Activated naive CD8-positive, alpha-beta T cell treated with anti-CD3 and anti-CD28 coated beads, Interleukin-2, amount 10 ng/mL, durations not matched to agents 7 days and 5 days (primary cell): Measurements from ENCODE around the gene MS4A6A. TPM values are rescaled to one million over a fixed set of nuclear protein-coding genes. Genes with fewer than 3 reads are reported as not detected.
"Not testable (repeated sequence)": the region's sequence is repeated elsewhere in the genome, so short reads cannot be mapped to it uniquely, and the experiment has no call there.

Experiments
- ATAC-seq: fragments of 150-1000 bp; cut with Tn5 transposase; one replicate; pipeline ENCODE4 v1.10.0; 2021; ENCODE audit warnings: low read depth, moderate library complexity
- POLR2A ChIA-PET: fragments of 350-600 bp; sonication (Branson Sonifier 250); formaldehyde crosslinking; loops from one replicate; lab custom pipeline; 2021; ENCODE audit warnings: antibody characterized with exemption; lab: Charles Lee
- DNase-seq: peaks from one replicate; pipeline ENCODE4 v3.0.0; 2021
- H3K27ac Mint-ChIP-seq: one replicate; pipeline ENCODE4 v1.8.0; 2022; ENCODE audit warnings: mild to moderate bottlenecking, mixed read lengths
- H3K27me3 Mint-ChIP-seq: one replicate; pipeline ENCODE4 v1.8.0; 2022; ENCODE audit warnings: mild to moderate bottlenecking, moderate library complexity, mixed read lengths
- H3K36me3 Mint-ChIP-seq: one replicate; pipeline ENCODE4 v1.8.0; 2021; ENCODE audit warnings: mild to moderate bottlenecking, mixed read lengths
- H3K4me1 Mint-ChIP-seq: one replicate; pipeline ENCODE4 v1.8.0; 2021; ENCODE audit warnings: mixed read lengths
- H3K4me3 Mint-ChIP-seq: one replicate; pipeline ENCODE4 v1.8.0; 2022; ENCODE audit warnings: mild to moderate bottlenecking, moderate library complexity, mixed read lengths
- H3K9me3 Mint-ChIP-seq: one replicate; pipeline ENCODE4 v1.8.0; 2021; ENCODE audit warnings: mixed read lengths
- total RNA-seq, 2 experiments: library from RNA; stranded (reverse); gene quantifications; one replicate each; pipeline ENCODE4 v1.2.3, GENCODE V29; 2021

The MS4A6A gene
- total RNA-seq, 2 experiments from 2014 or later, result 0.55 to 1.2 TPM

GRCh38 chr11:60195923-60196368 is 13.1 kb upstream of the MS4A6A start:
- Mint-ChIP-seq H3K36me3 (peaks cover 1% of the 10 kb centered on the region), H3K4me3 (no peak overlapping the region), H3K9me3 (peaks cover 3% of the 10 kb centered on the region), H3K27me3 (peaks cover 2% of the 10 kb centered on the region), H3K27ac (no peak overlapping the region), H3K4me1 (peaks cover 7% of the 10 kb centered on the region)
- no peak for ATAC-seq
- POLR2A ChIA-PET, result no interaction called here
- no peak for DNase-seq

DNA sequence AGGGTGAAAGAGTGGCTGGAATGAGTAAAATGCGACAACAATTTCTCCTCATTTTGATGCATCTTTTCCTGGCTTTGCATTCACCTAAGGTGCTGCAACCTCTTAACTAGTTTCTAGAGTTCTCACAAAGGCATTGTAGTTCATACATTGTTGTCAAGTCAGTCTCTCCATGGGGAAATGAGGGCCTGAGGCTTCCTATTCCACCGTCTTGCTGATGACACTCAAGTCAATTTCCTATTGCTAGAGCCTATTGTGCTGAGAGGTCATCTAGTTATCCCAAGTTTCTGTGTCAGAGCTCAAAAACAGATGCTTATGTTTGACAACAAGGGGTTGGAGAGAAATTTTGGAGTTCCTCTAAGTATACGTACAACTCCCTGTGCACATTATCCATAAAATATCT is 11.6 kb upstream of the MS4A6A start:
- Mint-ChIP-seq H3K36me3 (peaks cover 1% of the 10 kb centered on the region), H3K9me3 (peaks cover 3% of the 10 kb centered on the region), H3K27me3 (peaks cover 3% of the 10 kb centered on the region), H3K4me3 (no peak overlapping the region), H3K4me1 (peaks cover 7% of the 10 kb centered on the region), H3K27ac (no peak overlapping the region)
- ATAC-seq, result no peak
- DNase-seq, result no peak
- POLR2A ChIA-PET, result no interaction called here

- no peak for DNase-seq
- H3K27me3 Mint-ChIP-seq, result peaks cover 3% of the 10 kb centered on the region
- POLR2A ChIA-PET, result no interaction called here
- peaks cover 1% of the 10 kb centered on the region for H3K36me3 Mint-ChIP-seq
- no peak overlapping the region for H3K4me3 Mint-ChIP-seq
- H3K9me3 Mint-ChIP-seq, result peaks cover 3% of the 10 kb centered on the region
- peaks cover 7% of the 10 kb centered on the region for H3K4me1 Mint-ChIP-seq
- peak; percentile 71 for ATAC-seq
- H3K27ac Mint-ChIP-seq, result no peak overlapping the region
These were observed 11.0 kb upstream of the MS4A6A start for GRCh38 chr11:60193687-60194433.

DNA sequence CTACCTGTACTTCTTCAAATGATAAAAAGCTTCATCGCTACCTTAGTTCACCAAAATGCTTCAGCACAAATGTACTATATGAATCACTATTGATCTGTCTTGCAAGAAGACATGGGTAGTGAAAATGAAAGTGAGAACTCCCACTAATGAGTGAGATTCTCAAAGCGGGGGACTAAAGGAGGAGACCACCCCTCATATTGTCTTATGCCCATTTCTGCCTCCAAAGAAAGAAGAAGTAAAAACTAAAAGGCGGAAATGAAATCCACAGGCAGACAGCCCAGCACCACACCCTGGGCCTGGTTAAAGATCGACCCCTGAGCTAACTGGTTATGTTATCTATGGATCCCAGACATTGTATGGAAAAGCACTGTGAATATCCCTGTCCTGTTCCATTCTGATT is 9.7 kb upstream of the MS4A6A start:
- ATAC-seq, H3K4me3 Mint-ChIP-seq, H3K9me3 Mint-ChIP-seq, H3K27ac Mint-ChIP-seq, H3K27me3 Mint-ChIP-seq, H3K4me1 Mint-ChIP-seq, POLR2A ChIA-PET, DNase-seq, H3K36me3 Mint-ChIP-seq: not testable (repeated sequence)

DNA sequence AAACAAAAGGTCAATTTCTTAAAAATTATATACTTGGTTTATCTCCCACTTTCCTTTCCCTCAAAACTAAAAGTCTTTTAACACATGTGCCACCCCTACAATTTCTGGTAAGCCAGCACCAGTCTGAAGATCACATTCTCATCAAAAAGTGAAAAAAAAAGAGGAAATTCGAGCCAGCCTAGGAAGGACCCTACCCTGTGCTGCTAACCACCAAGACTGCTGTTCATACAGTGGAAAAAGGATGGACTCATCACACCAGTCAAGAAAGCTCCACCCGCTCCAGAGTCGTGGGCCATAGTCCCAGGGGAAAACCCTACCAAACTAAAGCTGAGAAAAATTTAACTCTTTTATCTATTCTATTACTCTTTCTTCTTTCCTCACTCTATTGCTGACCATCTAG is 5.6 kb upstream of the MS4A6A start:
- ATAC-seq, H3K9me3 Mint-ChIP-seq, H3K27me3 Mint-ChIP-seq, H3K4me1 Mint-ChIP-seq, H3K4me3 Mint-ChIP-seq, DNase-seq, H3K36me3 Mint-ChIP-seq, POLR2A ChIA-PET, H3K27ac Mint-ChIP-seq: not testable (repeated sequence)

DNA sequence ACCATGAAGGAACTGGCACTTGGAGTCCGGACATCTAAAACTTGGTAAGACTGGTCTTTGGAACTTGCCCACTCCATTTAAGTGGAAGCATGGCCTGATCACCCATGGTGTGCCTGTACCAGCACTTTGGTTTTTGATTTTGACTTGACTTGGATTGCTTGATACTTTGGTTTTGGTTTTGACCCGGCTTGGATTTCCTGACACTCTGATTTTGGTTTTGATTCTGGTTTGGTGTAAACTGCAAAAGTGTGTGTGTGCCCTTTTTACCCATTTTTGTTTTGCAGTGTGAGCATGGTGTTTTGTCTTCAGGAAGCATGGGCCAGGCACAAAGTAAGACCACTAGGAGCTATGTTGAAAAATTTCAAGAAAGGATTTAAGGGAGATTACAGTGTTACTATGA is 3.2 kb upstream of the MS4A6A start:
- H3K4me3 Mint-ChIP-seq, POLR2A ChIA-PET, H3K27ac Mint-ChIP-seq, H3K9me3 Mint-ChIP-seq, H3K36me3 Mint-ChIP-seq, ATAC-seq, H3K4me1 Mint-ChIP-seq, DNase-seq: not testable (repeated sequence)
- H3K27me3 Mint-ChIP-seq, result peaks cover 11% of the 10 kb centered on the region

GRCh38 chr11:60185512-60185827 is 2.6 kb upstream of the MS4A6A start:
- H3K4me1 Mint-ChIP-seq, H3K9me3 Mint-ChIP-seq, POLR2A ChIA-PET, DNase-seq, ATAC-seq, H3K27ac Mint-ChIP-seq, H3K36me3 Mint-ChIP-seq, H3K27me3 Mint-ChIP-seq, H3K4me3 Mint-ChIP-seq: not testable (repeated sequence)

DNA sequence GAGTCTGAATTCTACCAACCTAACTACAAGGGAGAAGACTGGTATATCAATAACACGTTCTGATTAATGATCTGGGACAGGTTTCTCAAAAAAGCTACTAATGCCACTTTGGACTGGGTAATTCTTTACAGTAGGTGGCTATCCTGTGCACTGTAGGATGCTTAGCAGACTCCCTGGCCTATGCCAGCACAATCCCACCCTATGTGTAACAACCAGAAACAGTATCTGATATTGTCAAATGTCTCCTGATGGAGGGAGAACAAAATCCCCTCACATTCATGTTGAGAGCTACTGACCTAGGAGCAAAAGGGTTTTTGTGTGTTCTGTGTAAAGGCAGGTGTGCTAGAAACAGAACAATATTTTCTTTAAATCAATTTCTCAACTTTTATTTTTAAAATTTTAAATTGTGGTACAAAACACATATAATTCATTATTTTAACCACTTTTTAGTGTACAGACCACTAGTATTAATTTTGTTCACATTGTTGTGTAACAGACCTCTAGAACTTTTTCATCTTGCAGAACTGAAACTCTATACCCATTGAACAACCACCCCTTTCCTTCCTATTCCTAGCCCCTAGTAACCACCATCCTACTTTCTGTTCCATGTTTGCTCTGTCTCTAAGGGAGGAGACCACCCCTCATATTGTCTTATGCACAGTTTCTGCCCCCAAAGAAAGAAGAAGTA is 2.1 kb upstream of the MS4A6A start:
- H3K27ac Mint-ChIP-seq, result no peak overlapping the region
- DNase-seq, result no peak

DNA sequence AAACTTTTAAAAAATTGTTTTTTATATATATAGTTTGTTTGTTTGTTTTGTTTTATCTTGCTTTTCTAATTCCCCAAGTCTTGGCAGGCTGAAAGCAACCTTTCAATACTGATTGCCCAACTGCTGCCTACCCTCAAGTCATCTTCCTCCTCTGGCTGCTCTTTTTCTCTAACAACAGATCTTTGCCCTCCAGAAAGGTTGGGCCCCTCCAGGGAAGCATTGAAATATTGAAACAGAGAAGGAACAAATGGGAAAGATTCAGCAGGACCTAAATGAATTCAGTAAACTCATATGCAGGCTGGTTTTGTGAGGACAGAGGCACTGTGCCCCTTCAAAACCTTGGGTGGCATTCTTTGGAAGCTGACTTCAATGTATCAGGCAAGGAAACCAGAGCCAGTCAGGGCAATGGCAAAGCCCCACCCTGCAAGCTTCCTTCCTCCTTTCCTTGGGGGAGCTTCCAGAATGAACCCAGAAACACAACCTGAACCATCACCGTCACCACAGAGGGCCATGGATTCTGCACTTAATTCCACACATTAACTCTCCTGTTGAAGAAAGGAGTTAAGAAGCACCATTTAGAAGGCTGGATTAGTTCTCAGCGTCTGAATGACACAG is 815 bp upstream of the MS4A6A start:
- Mint-ChIP-seq H3K4me1 (peaks cover 2% of the 10 kb centered on the region), H3K36me3 (no peaks in the 10 kb centered on the region), H3K4me3 (no peak overlapping the region), H3K9me3 (peaks cover 1% of the 10 kb centered on the region), H3K27ac (no peak overlapping the region), H3K27me3 (peaks cover 8% of the 10 kb centered on the region)
- ATAC-seq (no peak), DNase-seq (no peak)
- POLR2A ChIA-PET, result no interaction called here

More for the DNA sequence above, 2.1 kb upstream of the MS4A6A start:
- ATAC-seq, result no peak
- Mint-ChIP-seq H3K4me1 (peaks cover 2% of the 10 kb centered on the region), H3K27me3 (peaks cover 8% of the 10 kb centered on the region), H3K9me3 (peaks cover 1% of the 10 kb centered on the region), H3K36me3 (no peaks in the 10 kb centered on the region), H3K4me3 (no peak overlapping the region)
- POLR2A ChIA-PET, result no interaction called here

DNA sequence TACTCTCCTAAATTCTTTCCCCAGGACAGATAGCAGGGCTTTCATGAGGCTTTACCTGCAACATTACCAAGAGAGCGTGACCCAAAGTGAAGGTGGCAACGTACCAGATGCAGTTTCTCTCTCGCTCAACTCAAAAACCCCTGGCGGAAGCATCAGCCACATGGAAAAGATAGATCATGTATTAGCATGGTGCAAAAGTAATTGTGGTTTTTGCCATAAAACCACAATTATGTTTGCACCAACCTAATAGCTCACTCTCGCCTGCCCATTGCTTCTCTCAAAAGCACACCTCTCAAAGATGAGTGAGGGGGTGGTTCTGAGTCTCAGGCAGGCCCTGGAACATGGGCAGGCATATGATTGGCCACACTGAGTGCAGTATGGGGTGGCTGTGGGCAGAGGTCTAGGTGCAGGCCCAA is 7.0 kb downstream of the MS4A6A start:
- H3K27ac Mint-ChIP-seq, result no peak overlapping the region
- no peaks in the 10 kb centered on the region for H3K9me3 Mint-ChIP-seq
- peaks cover 5% of the 10 kb centered on the region for H3K27me3 Mint-ChIP-seq
- DNase-seq (no peak), ATAC-seq (no peak)
- no peak overlapping the region for H3K4me3 Mint-ChIP-seq
- no peaks in the 10 kb centered on the region for H3K4me1 Mint-ChIP-seq
- POLR2A ChIA-PET, result no interaction called here
- H3K36me3 Mint-ChIP-seq, result no peaks in the 10 kb centered on the region

- DNase-seq, result no peak
- H3K9me3 Mint-ChIP-seq, result peaks cover 8% of the 10 kb centered on the region
- H3K4me3 Mint-ChIP-seq, result no peak overlapping the region
- ATAC-seq, result no peak
- H3K27ac Mint-ChIP-seq, result no peak overlapping the region
- peaks cover 5% of the 10 kb centered on the region for H3K27me3 Mint-ChIP-seq
- POLR2A ChIA-PET, result no interaction called here
- H3K36me3 Mint-ChIP-seq, result no peaks in the 10 kb centered on the region
- H3K4me1 Mint-ChIP-seq, result no peaks in the 10 kb centered on the region
These were observed 10.9 kb downstream of the MS4A6A start for GRCh38 chr11:60172011-60172410.

DNA sequence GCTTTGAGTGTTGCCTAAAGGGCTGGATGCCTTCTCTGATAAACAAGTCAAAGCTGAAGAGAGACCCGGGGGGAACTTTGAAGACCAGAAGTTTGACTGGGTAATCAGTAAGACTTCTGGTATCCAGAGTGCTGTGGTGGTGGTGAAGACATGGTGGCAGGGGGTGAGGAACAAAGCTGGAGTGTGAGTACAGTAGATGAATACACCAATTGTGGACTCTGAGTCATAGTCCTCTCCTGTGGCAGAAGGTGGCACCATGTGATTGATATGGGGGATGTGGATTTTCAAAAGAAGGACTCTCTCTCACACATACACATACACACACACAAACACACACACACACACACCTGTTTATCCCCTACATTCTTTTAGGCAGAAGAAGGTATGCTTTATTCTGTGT is 12.3 kb downstream of the MS4A6A start:
- no peaks in the 10 kb centered on the region for H3K4me1 Mint-ChIP-seq
- H3K9me3 Mint-ChIP-seq, result peaks cover 9% of the 10 kb centered on the region
- POLR2A ChIA-PET, result no interaction called here
- peaks cover 6% of the 10 kb centered on the region for H3K27me3 Mint-ChIP-seq
- H3K36me3 Mint-ChIP-seq, result no peaks in the 10 kb centered on the region
- ATAC-seq, result no peak
- no peak for DNase-seq
- no peak overlapping the region for H3K27ac Mint-ChIP-seq
- H3K4me3 Mint-ChIP-seq, result no peak overlapping the region

DNA sequence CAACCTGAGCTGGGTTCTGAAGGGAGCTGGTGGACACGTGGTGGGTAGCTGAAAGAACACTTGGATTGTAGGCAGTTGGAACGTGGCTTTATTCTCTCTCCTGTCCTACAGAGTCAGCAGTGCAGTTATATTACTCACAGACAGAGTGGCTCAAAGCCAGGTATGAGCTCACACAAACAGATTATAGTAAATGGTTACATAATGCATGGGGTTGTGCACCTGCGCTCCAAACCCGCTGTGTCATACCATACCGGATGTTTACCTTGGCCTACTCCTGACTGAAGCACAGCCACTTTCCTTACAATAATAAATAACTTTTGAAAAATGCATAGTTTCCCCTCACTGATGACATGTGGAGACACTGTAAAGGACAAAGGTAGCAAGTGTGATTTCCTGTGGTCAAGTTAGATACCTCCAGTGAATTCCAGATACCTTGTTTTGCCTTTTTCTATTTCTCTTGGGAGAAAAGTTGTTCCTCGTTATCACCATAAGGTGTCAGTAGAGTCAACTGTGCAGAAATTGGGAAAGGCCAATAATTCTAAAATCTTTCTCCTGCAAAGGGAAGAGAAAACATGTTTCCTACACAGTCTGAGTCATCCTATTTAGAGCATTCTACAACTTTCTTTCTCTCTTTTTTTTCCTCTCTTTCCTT is 13.5 kb downstream of the MS4A6A start:
- no peaks in the 10 kb centered on the region for H3K4me1 Mint-ChIP-seq
- peaks cover 6% of the 10 kb centered on the region for H3K27me3 Mint-ChIP-seq
- POLR2A ChIA-PET, result no interaction called here
- H3K36me3 Mint-ChIP-seq, result no peaks in the 10 kb centered on the region
- H3K27ac Mint-ChIP-seq, result no peak overlapping the region
- ATAC-seq (no peak), DNase-seq (no peak)
- no peak overlapping the region for H3K4me3 Mint-ChIP-seq
- H3K9me3 Mint-ChIP-seq, result peaks cover 9% of the 10 kb centered on the region
